Esophagus squamous epithelium (tissue), 4 donors: ENCODE results near the gene TPX2.

ENCODE experiments used
- POLR2A ChIP-seq, 4 donors: fragments of 450-650 bp; IDR thresholded peaks; one replicate each; pipeline ENCODE4 v1.6.1; 2017; ENCODE audit warnings: antibody characterized with exemption in 4 of 4, mild to moderate bottlenecking in 4 of 4, moderate library complexity in 3 of 4
- TF ChIP-seq, protein P1 (sequence below), 6 experiments: fragments of 450-650 bp in 4 of 6; fragments of 200-600 bp in 2 of 6; sonication (generic) in 2 of 6; IDR thresholded peaks; one replicate each; pipeline ENCODE4 v1.5.1; 2016 to 2019; ENCODE audit warnings: antibody characterized with exemption in 6 of 6, mild to moderate bottlenecking in 4 of 6, moderate library complexity in 4 of 6

DNA sequence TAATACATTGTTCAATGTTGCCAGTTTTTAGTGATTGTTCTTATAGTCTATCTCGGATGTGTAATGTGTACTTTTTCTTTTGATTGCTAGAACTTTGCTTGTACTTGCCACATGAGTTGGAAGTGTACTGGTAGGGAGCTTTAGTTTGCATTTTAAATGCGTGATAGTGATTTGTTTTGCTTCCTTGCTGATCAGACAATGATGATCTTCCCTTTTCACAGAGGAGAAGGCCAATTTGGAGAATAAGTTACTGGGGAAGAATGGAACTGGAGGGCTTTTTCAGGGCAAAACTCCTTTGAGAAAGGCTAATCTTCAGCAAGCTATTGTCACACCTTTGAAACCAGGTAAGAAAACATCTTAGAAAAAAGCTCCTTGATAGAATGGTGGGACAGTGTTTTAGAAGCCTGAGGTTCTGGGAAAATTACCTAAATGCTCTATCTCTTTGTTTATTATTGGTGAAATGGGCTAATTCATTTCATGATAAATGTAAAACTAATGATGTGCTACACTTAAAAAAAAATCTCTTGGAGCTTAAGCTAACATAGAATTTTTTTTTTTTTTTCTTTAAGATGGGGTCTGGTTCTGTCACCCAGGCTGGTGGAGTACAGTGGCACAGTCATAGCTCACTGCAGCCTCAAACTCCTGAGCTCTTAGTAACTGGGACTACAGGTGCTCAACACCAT lies 20.9 kb downstream of the TPX2 start:
- TF ChIP-seq, protein P1, sequence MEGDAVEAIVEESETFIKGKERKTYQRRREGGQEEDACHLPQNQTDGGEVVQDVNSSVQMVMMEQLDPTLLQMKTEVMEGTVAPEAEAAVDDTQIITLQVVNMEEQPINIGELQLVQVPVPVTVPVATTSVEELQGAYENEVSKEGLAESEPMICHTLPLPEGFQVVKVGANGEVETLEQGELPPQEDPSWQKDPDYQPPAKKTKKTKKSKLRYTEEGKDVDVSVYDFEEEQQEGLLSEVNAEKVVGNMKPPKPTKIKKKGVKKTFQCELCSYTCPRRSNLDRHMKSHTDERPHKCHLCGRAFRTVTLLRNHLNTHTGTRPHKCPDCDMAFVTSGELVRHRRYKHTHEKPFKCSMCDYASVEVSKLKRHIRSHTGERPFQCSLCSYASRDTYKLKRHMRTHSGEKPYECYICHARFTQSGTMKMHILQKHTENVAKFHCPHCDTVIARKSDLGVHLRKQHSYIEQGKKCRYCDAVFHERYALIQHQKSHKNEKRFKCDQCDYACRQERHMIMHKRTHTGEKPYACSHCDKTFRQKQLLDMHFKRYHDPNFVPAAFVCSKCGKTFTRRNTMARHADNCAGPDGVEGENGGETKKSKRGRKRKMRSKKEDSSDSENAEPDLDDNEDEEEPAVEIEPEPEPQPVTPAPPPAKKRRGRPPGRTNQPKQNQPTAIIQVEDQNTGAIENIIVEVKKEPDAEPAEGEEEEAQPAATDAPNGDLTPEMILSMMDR (IDR thresholded peaks at IDR 0.05): no peak
- no peak for TF ChIP-seq POLR2A (IDR thresholded peaks at IDR 0.05)
